B cell (primary cell): ENCODE measurements around the gene BRD4. TPM values are rescaled to one million over a fixed set of nuclear protein-coding genes. Genes with fewer than 3 reads are reported as not detected.

ENCODE experiments used
- ATAC-seq: fragments of 200-7000 bp; cut with Tn5 transposase; one replicate; pipeline ENCODE4 v1.10.0; 2021; ENCODE audit warnings: low read depth, mild to moderate bottlenecking, moderate number of reproducible peaks, moderate library complexity
- CTCF ChIA-PET: fragments of 350-600 bp; sonication (Branson Sonifier 250); formaldehyde crosslinking; loops from one replicate; lab custom pipeline; 2021; ENCODE audit warnings: antibody characterized with exemption, inconsistent platforms; lab: Charles Lee
- POLR2A ChIA-PET: fragments of 350-600 bp; sonication (Branson Sonifier 250); formaldehyde crosslinking; loops from one replicate; lab custom pipeline; 2021; ENCODE audit warnings: antibody characterized with exemption; lab: Charles Lee
- DNase-seq: peaks from one replicate; pipeline ENCODE4 v3.0.0; 2013
- H2AFZ ChIP-seq: 2 replicates; pipeline ENCODE4 v1.6.1; 2012; ENCODE audit warnings: mild to moderate bottlenecking, low read depth, low read length; ENCODE audit not compliant: insufficient read depth, poor library complexity, severe bottlenecking
- H3K27ac ChIP-seq, 2 donors: 1 replicate in 1 of 2; 2 replicates in 1 of 2; pipeline ENCODE4 v1.5.1; 2012 to 2013; ENCODE audit warnings: low read length in 2 of 2, mild to moderate bottlenecking in 2 of 2, moderate library complexity in 1 of 2
- H3K27me3 ChIP-seq, 4 experiments: fragments of 200-600 bp in 1 of 4; sonication (generic) in 1 of 4; replicated peaks in 1 of 4; 1 replicate in 2 of 4; 2 replicates in 2 of 4; pipeline versions ENCODE4 v1.6.1 to v1.7.0; 2013 to 2016; ENCODE audit warnings: low read length in 3 of 4, mild to moderate bottlenecking in 2 of 4, mixed read lengths in 1 of 4, moderate library complexity in 1 of 4; ENCODE audit not compliant: insufficient read depth in 4 of 4, control insufficient read depth in 3 of 4; ENCODE audit errors: control extremely low read depth in 1 of 4
- H3K36me3 ChIP-seq, 2 experiments: replicated peaks in 1 of 2; 1 replicate in 1 of 2; 2 replicates in 1 of 2; pipeline versions ENCODE4 v1.6.1 to v1.7.1; 2013; ENCODE audit warnings: low read length in 1 of 2; ENCODE audit not compliant: insufficient read depth in 2 of 2, control insufficient read depth in 1 of 2; ENCODE audit errors: control extremely low read depth in 1 of 2, extremely low read depth in 1 of 2
- H3K4me1 ChIP-seq, 2 donors: fragments of 200-600 bp in 1 of 2; sonication (generic) in 1 of 2; 1 replicate in 1 of 2; 2 replicates in 1 of 2; pipeline versions ENCODE4 v1.5.1 to v1.6.1; 2013 to 2017; ENCODE audit warnings: low read length in 2 of 2; ENCODE audit not compliant: control insufficient read depth in 2 of 2, insufficient read depth in 2 of 2
- H3K4me2 ChIP-seq: replicated peaks from 2 replicates; pipeline ENCODE3; 2012; ENCODE audit warnings: mild to moderate bottlenecking, low read depth, low read length; ENCODE audit not compliant: poor library complexity, severe bottlenecking
- H3K4me3 ChIP-seq, 5 experiments: fragments of 200-600 bp in 1 of 5; sonication (generic) in 1 of 5; 1 replicate in 3 of 5; 2 replicates in 2 of 5; pipeline versions ENCODE4 v1.5.1 to v1.7.0; 2011 to 2016; ENCODE audit warnings: low read length in 4 of 5, mild to moderate bottlenecking in 4 of 5, low read depth in 2 of 5, control low read depth in 1 of 5, moderate library complexity in 1 of 5; ENCODE audit not compliant: insufficient read depth in 1 of 5; ENCODE audit errors: control extremely low read depth in 1 of 5, extremely low read depth in 1 of 5
- H3K79me2 ChIP-seq: fragments of 200-600 bp; sonication (generic); one replicate; pipeline ENCODE4 v1.6.0; 2016; ENCODE audit warnings: low read length; ENCODE audit not compliant: control insufficient read depth, insufficient read depth
- H3K9ac ChIP-seq: fragments of 200-600 bp; sonication (generic); 2 replicates; pipeline ENCODE4 v1.6.1; 2017; ENCODE audit warnings: mild to moderate bottlenecking, low read length, moderate library complexity
- H3K9me3 ChIP-seq, 3 donors: one replicate each; pipeline versions ENCODE4 v1.6.1 to v1.7.1; 2013; ENCODE audit warnings: low read length in 2 of 3; ENCODE audit not compliant: control insufficient read depth in 2 of 3, insufficient read depth in 1 of 3; ENCODE audit errors: control extremely low read depth in 1 of 3
- H4K20me1 ChIP-seq: 2 replicates; pipeline ENCODE4 v1.6.0; 2012; ENCODE audit warnings: mild to moderate bottlenecking, low read length; ENCODE audit not compliant: insufficient read depth, control insufficient read depth, poor library complexity, severe bottlenecking
- H3K27ac Mint-ChIP-seq: one replicate; pipeline ENCODE4 v1.8.0; 2021; ENCODE audit warnings: mixed read lengths
- H3K27me3 Mint-ChIP-seq: one replicate; pipeline ENCODE4 v1.8.0; 2021; ENCODE audit warnings: mixed read lengths
- H3K4me1 Mint-ChIP-seq: one replicate; pipeline ENCODE4 v1.8.0; 2021; ENCODE audit warnings: mixed read lengths
- H3K4me3 Mint-ChIP-seq: one replicate; pipeline ENCODE4 v1.8.0; 2021; ENCODE audit warnings: mixed read lengths
- H3K9me3 Mint-ChIP-seq: one replicate; pipeline ENCODE4 v1.8.0; 2022; ENCODE audit warnings: mixed read lengths; ENCODE audit not compliant: insufficient read depth
- EZH2 ChIP-seq: IDR thresholded peaks from 2 replicates; pipeline ENCODE4 v1.6.1; 2012; ENCODE audit warnings: borderline replicate concordance, low read depth, mild to moderate bottlenecking, moderate library complexity, low read length; ENCODE audit not compliant: insufficient read depth, poor library complexity, severe bottlenecking
- WGBS: methylation state at CpG from one replicate; pipeline ENCODE4 v1.1.5; 2013; ENCODE audit warnings: missing lambda C conversion rate; ENCODE audit not compliant: insufficient coverage; 5-methylcytosine and 5-hydroxymethylcytosine counted together
- intact Hi-C: fragments of 100-400 bp; cut with micrococcal nuclease; formaldehyde crosslinking; loops from one replicate; pipeline ENCODE4 v1.10.0; 2022
- polyA plus RNA-seq: library from polyadenylated mRNA; depleted of rRNA; stranded (reverse); fragments of >200 nt; gene quantifications from 2 replicates; pipeline ENCODE4 v1.2.3, GENCODE V29; 2012
- total RNA-seq, 2 donors: library from RNA; stranded (reverse); fragments of 120-200 nt in 1 of 2; gene quantifications; 1 replicate in 1 of 2; 2 replicates in 1 of 2; pipeline versions ENCODE4 v1.2.3 to v1.2.4, GENCODE V29; 2013 to 2022
- TF ChIP-seq, protein P1 (sequence below): fragments of 200-600 bp; IDR thresholded peaks from one replicate; pipeline ENCODE4 v1.8.0; 2022; ENCODE audit warnings: antibody characterized with exemption, mild to moderate bottlenecking

Gene BRD4
- total and polyA plus RNA-seq, 2 donors (not counting 1 experiment from before 2014, with no cell fraction given): 30.7 to 209 TPM

DNA sequence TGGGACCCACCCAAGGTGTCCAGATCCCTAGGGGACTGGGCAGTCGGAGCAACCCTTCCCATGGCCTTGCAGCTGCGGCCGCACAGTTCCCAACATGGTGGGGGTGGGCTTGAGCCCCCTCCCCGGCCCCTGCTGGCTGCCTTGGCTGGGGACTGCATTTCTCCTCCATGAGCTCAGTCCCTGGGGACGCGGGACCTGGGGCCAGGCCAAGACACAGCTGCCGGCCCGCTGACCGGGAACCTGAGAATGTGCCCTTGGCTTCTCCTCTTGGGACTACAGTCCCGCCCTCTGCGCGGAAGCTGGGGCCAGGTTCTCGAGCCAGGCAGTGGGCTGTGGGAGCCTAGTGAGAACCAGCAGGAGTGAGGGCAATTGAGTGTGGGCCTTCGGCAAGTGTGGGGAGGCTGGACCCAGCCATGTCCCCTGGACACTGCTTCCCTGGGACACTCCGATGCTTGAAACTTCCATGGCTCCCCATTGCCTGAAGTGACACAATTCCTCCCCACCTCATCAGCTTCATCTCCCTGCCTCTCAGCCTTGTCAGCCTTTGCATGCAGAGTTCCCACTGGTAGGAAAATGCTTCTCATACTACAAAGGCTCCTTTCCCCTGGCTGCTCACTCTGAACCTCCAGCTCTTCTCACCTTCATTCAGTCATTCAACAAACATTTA is 118.5 kb downstream of the BRD4 start:
- H3K4me3 Mint-ChIP-seq: no peak overlapping the region
- H3K4me1 Mint-ChIP-seq: no peaks in the 10 kb centered on the region
- Histone ChIP-seq H3K79me2 (no peaks in the 10 kb centered on the region), H3K4me2 (no peak overlapping the region), H4K20me1 (no peaks in the 10 kb centered on the region), H3K36me3 (no peaks in the 10 kb centered on the region), H3K4me1 (no peaks in the 10 kb centered on the region), H3K27me3 (no peaks in the 10 kb centered on the region), H3K27ac (no peak overlapping the region), H3K9me3 (no peaks in the 10 kb centered on the region), H2AFZ (no peak overlapping the region), H3K9ac (no peak overlapping the region), H3K4me3 (no peak overlapping the region)
- DNase-seq (no peak), ATAC-seq (no peak)
- ChIA-PET CTCF (interaction anchor here (0.6 kb wide), 1 partner anchor 345 kb away, joined by 3 read pairs; no protein-coding TSS in a partner anchor), POLR2A (no interaction called here)
- TF ChIP-seq, protein P1, sequence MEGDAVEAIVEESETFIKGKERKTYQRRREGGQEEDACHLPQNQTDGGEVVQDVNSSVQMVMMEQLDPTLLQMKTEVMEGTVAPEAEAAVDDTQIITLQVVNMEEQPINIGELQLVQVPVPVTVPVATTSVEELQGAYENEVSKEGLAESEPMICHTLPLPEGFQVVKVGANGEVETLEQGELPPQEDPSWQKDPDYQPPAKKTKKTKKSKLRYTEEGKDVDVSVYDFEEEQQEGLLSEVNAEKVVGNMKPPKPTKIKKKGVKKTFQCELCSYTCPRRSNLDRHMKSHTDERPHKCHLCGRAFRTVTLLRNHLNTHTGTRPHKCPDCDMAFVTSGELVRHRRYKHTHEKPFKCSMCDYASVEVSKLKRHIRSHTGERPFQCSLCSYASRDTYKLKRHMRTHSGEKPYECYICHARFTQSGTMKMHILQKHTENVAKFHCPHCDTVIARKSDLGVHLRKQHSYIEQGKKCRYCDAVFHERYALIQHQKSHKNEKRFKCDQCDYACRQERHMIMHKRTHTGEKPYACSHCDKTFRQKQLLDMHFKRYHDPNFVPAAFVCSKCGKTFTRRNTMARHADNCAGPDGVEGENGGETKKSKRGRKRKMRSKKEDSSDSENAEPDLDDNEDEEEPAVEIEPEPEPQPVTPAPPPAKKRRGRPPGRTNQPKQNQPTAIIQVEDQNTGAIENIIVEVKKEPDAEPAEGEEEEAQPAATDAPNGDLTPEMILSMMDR: no peak
- no peak for TF ChIP-seq EZH2
- no peaks in the 10 kb centered on the region for H3K27me3 Mint-ChIP-seq
- H3K9me3 Mint-ChIP-seq: no peaks in the 10 kb centered on the region
- no peak overlapping the region for H3K27ac Mint-ChIP-seq
- WGBS: 94% methylated on average over 15 of the region's 15 CpGs
- intact Hi-C loops: no loop called here

- WGBS: 88% methylated on average over 5 of the region's 12 CpGs
- Mint-ChIP-seq H3K9me3 (no peaks in the 10 kb centered on the region), H3K4me3 (no peak overlapping the region), H3K27ac (no peak overlapping the region), H3K4me1 (no peaks in the 10 kb centered on the region), H3K27me3 (no peaks in the 10 kb centered on the region)
- H3K9ac ChIP-seq: no peak overlapping the region
- ChIA-PET CTCF (no interaction called here), POLR2A (no interaction called here)
- H3K9me3 ChIP-seq: no peaks in the 10 kb centered on the region
- H3K27me3 ChIP-seq: no peaks in the 10 kb centered on the region
- intact Hi-C loops: no loop called here
- H2AFZ ChIP-seq: no peak overlapping the region
- no peak for ATAC-seq
- H3K79me2 ChIP-seq: no peaks in the 10 kb centered on the region
- no peak for TF ChIP-seq EZH2
- TF ChIP-seq, protein P1: no peak
- no peak overlapping the region for H3K4me2 ChIP-seq
- no peaks in the 10 kb centered on the region for H3K36me3 ChIP-seq
- no peak overlapping the region for H3K27ac ChIP-seq
- no peaks in the 10 kb centered on the region for H3K4me1 ChIP-seq
- H4K20me1 ChIP-seq: no peaks in the 10 kb centered on the region
- DNase-seq: no peak
- no peak overlapping the region for H3K4me3 ChIP-seq
These were observed 119.6 kb downstream of the BRD4 start for GRCh38 chr19:15212711-15213110.
